Gastroesophageal sphincter (tissue), 4 donors: ENCODE results near the gene CST4. TPM values are rescaled to one million over a fixed set of nuclear protein-coding genes. Genes with fewer than 3 reads are reported as not detected.
"Not testable (repeated sequence)": the region's sequence is repeated elsewhere in the genome, so short reads cannot be mapped to it uniquely, and the experiment has no call there.

ENCODE experiments used
- ATAC-seq: fragments of 150-250 bp; one replicate; pipeline ENCODE4 v1.9.1; 2016; ENCODE audit warnings: mild to moderate bottlenecking, moderate library complexity
- H3K27ac ChIP-seq, 4 donors: fragments of 200-600 bp; sonication (generic) in 3 of 4; 1 replicate in 3 of 4; 2 replicates in 1 of 4; pipeline ENCODE4 v1.5.1; 2016 to 2019
- H3K27me3 ChIP-seq: fragments of 200-600 bp; sonication (generic); one replicate; pipeline ENCODE4 v1.5.1; 2019
- H3K36me3 ChIP-seq, 2 donors: fragments of 200-600 bp; sonication (generic); one replicate each; pipeline ENCODE4 v1.5.1; 2019; ENCODE audit warnings: control low read depth in 1 of 2
- H3K4me1 ChIP-seq, 3 donors: fragments of 200-600 bp; sonication (generic); 1 replicate in 2 of 3; 2 replicates in 1 of 3; pipeline ENCODE4 v1.5.1; 2016 to 2019; ENCODE audit warnings: control low read depth in 2 of 3
- H3K4me3 ChIP-seq, 2 donors: fragments of 200-600 bp; sonication (generic); one replicate each; pipeline ENCODE4 v1.5.1; 2019; ENCODE audit warnings: mild to moderate bottlenecking in 1 of 2, moderate library complexity in 1 of 2
- H3K9me3 ChIP-seq, 3 donors: fragments of 200-600 bp; sonication (generic); one replicate each; pipeline ENCODE4 v1.5.1; 2017 to 2019; ENCODE audit warnings: control low read depth in 2 of 3
- CTCF ChIP-seq, 4 experiments: fragments of 200-600 bp in 2 of 4; fragments of 450-650 bp in 2 of 4; sonication (generic) in 1 of 4; IDR thresholded peaks; one replicate each; pipeline ENCODE4 v1.5.1; 2017 to 2019; ENCODE audit warnings: antibody characterized with exemption in 4 of 4, mild to moderate bottlenecking in 2 of 4, moderate library complexity in 2 of 4
- EP300 ChIP-seq: sonication (generic); formaldehyde crosslinking; IDR thresholded peaks from one replicate; pipeline ENCODE4 v1.6.1; 2017; ENCODE audit warnings: antibody characterized with exemption, mild to moderate bottlenecking
- POLR2A ChIP-seq, 2 donors: fragments of 450-650 bp; IDR thresholded peaks; one replicate each; pipeline ENCODE4 v1.6.1; 2017; ENCODE audit warnings: antibody characterized with exemption in 2 of 2, mild to moderate bottlenecking in 2 of 2, moderate library complexity in 1 of 2
- POLR2AphosphoS5 ChIP-seq: sonication (generic); formaldehyde crosslinking; IDR thresholded peaks from one replicate; pipeline ENCODE4 v1.6.1; 2017; ENCODE audit warnings: antibody characterized with exemption
- WGBS, 2 donors: methylation state at CpG; one replicate each; pipeline ENCODE4 v1.1.5; 2018; ENCODE audit warnings: low coverage in 1 of 2; 5-methylcytosine and 5-hydroxymethylcytosine counted together
- total RNA-seq, 4 donors: library from RNA; depleted of rRNA; stranded (reverse); fragments of >200 nt; gene quantifications; one replicate each; pipeline ENCODE4 v1.1.0, GENCODE V29; 2016

Gene CST4
- total RNA-seq, 4 donors from 2014 or later, result not detected

- TF ChIP-seq EP300, result no peak
- TF ChIP-seq POLR2A (IDR thresholded peaks at IDR 0.05), result no peak
- no peak for TF ChIP-seq POLR2AphosphoS5
- TF ChIP-seq CTCF (IDR thresholded peaks at IDR 0.05), result no peak
- no peaks in the 10 kb centered on the region for H3K27me3 ChIP-seq
- whole genome bisulfite sequencing, 2 donors, result 17 to 20% methylated on average over 1 of the region's 1 CpG
- no peak overlapping the region for H3K27ac ChIP-seq
- no peaks in the 10 kb centered on the region for H3K36me3 ChIP-seq
- H3K9me3 ChIP-seq, result peaks cover 0 to 12% (median 0%) of the 10 kb centered on the region in 3 donors
- no peak for ATAC-seq
- H3K4me1 ChIP-seq, result no peaks in the 10 kb centered on the region
- no peak overlapping the region for H3K4me3 ChIP-seq
These were observed 33.1 kb upstream of the CST4 start for GRCh38 chr20:23721962-23722361.

GRCh38 chr20:23719351-23719750, 30.5 kb upstream of the CST4 start:
- H3K9me3 ChIP-seq, result peaks cover 0 to 21% (median 0%) of the 10 kb centered on the region in 3 donors
- H3K27ac ChIP-seq, ATAC-seq, H3K27me3 ChIP-seq, H3K36me3 ChIP-seq, H3K4me1 ChIP-seq, H3K4me3 ChIP-seq: not testable (repeated sequence)
- 41 to 52% methylated on average over 7 to 9 of the region's 9 CpGs for WGBS, 2 donors

- H3K9me3 ChIP-seq, H3K4me3 ChIP-seq, H3K36me3 ChIP-seq: not testable (repeated sequence)
These were observed 22.9 kb upstream of the CST4 start for GRCh38 chr20:23711778-23712177.

GRCh38 chr20:23710771-23711170, 21.9 kb upstream of the CST4 start:
- TF ChIP-seq CTCF (IDR thresholded peaks at IDR 0.05) (no peak), POLR2A (IDR thresholded peaks at IDR 0.05) (no peak), POLR2AphosphoS5 (no peak), EP300 (no peak)
- WGBS, 2 donors, result 81% methylated on average over 4 of the region's 4 CpGs; no CpG with 5 or more reads in 1 of the 2 donors
- no peaks in the 10 kb centered on the region for H3K4me1 ChIP-seq
- no peak for ATAC-seq
- no peaks in the 10 kb centered on the region for H3K36me3 ChIP-seq
- no peak overlapping the region for H3K27ac ChIP-seq
- peaks cover 5% of the 10 kb centered on the region for H3K27me3 ChIP-seq
- H3K4me3 ChIP-seq, result no peak overlapping the region
- H3K9me3 ChIP-seq, result no peaks in the 10 kb centered on the region

More at GRCh38 chr20:23711778-23712177, 22.9 kb upstream of the CST4 start:
- not testable (repeated sequence) for ATAC-seq, H3K4me1 ChIP-seq, H3K27ac ChIP-seq, H3K27me3 ChIP-seq

- TF ChIP-seq POLR2AphosphoS5, result no peak
- no peak for TF ChIP-seq EP300
- TF ChIP-seq POLR2A (IDR thresholded peaks at IDR 0.05), result no peak
- TF ChIP-seq CTCF (IDR thresholded peaks at IDR 0.05), result no peak
- Histone ChIP-seq H3K36me3 (no peaks in the 10 kb centered on the region), H3K27me3 (peaks cover 11% of the 10 kb centered on the region), H3K27ac (no peak overlapping the region), H3K4me1 (no peaks in the 10 kb centered on the region), H3K9me3 (no peaks in the 10 kb centered on the region), H3K4me3 (no peak overlapping the region)
- ATAC-seq, result no peak
- 80 to 86% methylated on average over 1 of the region's 1 CpG for WGBS, 2 donors
These were observed 17.1 kb upstream of the CST4 start for GRCh38 chr20:23705895-23706294.

GRCh38 chr20:23702021-23702420, 13.2 kb upstream of the CST4 start:
- Histone ChIP-seq H3K9me3 (no peaks in the 10 kb centered on the region), H3K27ac (no peak overlapping the region), H3K4me1 (no peaks in the 10 kb centered on the region), H3K36me3 (no peaks in the 10 kb centered on the region), H3K27me3 (peaks cover 13% of the 10 kb centered on the region), H3K4me3 (no peak overlapping the region)
- no peak for ATAC-seq
- 72 to 79% methylated on average over 3 to 4 of the region's 4 CpGs for WGBS, 2 donors
- no peak for TF ChIP-seq EP300
- TF ChIP-seq POLR2AphosphoS5, result no peak
- no peak for TF ChIP-seq POLR2A (IDR thresholded peaks at IDR 0.05)
- no peak for TF ChIP-seq CTCF (IDR thresholded peaks at IDR 0.05)
